ENCODE results near the gene GPR139. TPM values are rescaled to one million over a fixed set of nuclear protein-coding genes. Genes with fewer than 3 reads are reported as not detected.

GPR139 gene
- polyA plus RNA-seq, 1 donor: 0.07 TPM

DNA sequence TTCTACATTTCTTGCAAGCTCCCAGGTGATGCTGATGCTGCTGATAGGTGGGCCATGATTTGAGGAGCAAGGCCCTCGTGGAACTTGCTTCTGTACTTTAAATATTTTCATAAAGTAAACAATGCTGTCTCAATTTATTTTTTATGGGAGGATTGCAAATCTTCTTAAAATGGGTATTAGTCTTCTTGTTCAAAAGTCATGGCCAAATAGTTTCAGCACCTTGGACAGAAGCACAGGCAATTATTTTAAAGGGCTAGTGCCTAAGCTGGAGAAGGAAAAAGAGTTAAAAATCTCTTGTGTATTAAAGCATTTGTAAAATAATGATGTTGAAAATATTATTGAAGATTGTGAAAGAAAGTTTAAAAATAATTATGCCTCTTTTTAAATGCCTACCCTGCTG is 50.5 kb downstream of the GPR139 start:
- peak in 1 of 2 donors; percentile 7 for DNase-seq
- Histone ChIP-seq H3K4me3 (ENCODE audit: low read length) (no peak overlapping the region), H3K27ac (ENCODE audit: low read length) (no peak overlapping the region), H3K4me1 (ENCODE audit: control insufficient read depth, insufficient read depth, low read length) (no peaks in the 10 kb centered on the region), H3K27me3 (ENCODE audit: control insufficient read depth, insufficient read depth, low read length) (no peaks in the 10 kb centered on the region), H3K9me3 (ENCODE audit: control insufficient read depth, low read depth, low read length) (no peaks in the 10 kb centered on the region), H3K36me3 (ENCODE audit: control insufficient read depth, insufficient read depth, low read length) (no peaks in the 10 kb centered on the region)
- WGBS (ENCODE audit: insufficient coverage, low lambda C conversion rate): no CpG with 5 or more reads among the region's 1 CpG

DNA sequence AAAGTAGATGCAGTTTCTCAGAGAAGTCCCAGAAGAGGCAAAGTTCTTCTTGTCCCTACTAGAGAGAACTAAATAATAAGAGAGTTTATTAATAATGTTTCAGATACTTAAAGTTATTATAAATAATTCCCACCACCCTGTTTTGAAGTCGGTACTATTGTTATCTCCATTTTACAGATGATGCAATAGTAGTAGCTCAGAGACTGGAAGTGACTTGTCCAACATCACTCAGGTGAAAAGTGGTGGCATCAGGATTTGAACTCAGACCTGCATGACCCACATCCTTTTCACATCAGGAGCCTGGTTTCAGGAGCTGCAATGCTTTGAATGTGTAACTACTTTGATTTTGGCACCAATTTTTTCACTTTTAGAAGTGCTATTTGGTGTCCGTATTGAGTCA is 52.7 kb downstream of the GPR139 start:
- Histone ChIP-seq H3K36me3 (ENCODE audit: control insufficient read depth, insufficient read depth, low read length) (no peaks in the 10 kb centered on the region), H3K4me3 (ENCODE audit: low read length) (no peak overlapping the region), H3K27me3 (ENCODE audit: control insufficient read depth, insufficient read depth, low read length) (no peaks in the 10 kb centered on the region), H3K9me3 (ENCODE audit: control insufficient read depth, low read depth, low read length) (no peaks in the 10 kb centered on the region), H3K4me1 (ENCODE audit: control insufficient read depth, insufficient read depth, low read length) (no peaks in the 10 kb centered on the region), H3K27ac (ENCODE audit: low read length) (no peak overlapping the region)
- DNase-seq: no peak
- 100% methylated on average over 1 of the region's 2 CpGs for WGBS (ENCODE audit: insufficient coverage, low lambda C conversion rate)

DNA sequence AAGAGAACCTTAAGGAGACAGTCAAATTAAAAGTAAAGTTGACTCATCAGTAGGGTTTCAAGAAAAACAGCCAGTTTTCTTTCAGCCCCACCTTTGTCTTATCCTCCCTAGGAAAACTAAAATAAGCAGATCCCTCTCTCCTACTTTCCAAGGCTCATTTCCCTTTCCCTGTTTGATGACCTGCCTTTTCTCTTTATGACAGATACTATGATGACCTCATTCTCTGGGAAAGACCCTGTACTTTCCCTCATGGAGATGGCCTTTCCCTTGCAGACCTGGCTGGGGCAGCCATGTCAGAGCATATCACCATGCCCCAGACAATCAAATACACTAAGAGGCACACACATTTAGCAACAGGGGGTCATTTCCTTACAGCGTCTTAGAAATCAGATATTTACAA is 53.6 kb downstream of the GPR139 start:
- H3K9me3 ChIP-seq (ENCODE audit: control insufficient read depth, low read depth, low read length): no peaks in the 10 kb centered on the region
- DNase-seq: no peak
- H3K27ac ChIP-seq (ENCODE audit: low read length): no peak overlapping the region
- no peak overlapping the region for H3K4me3 ChIP-seq (ENCODE audit: low read length)
- no peaks in the 10 kb centered on the region for H3K27me3 ChIP-seq (ENCODE audit: control insufficient read depth, insufficient read depth, low read length)
- no peaks in the 10 kb centered on the region for H3K36me3 ChIP-seq (ENCODE audit: control insufficient read depth, insufficient read depth, low read length)
- 33% methylated on average over 1 of the region's 1 CpG for whole genome bisulfite sequencing (ENCODE audit: insufficient coverage, low lambda C conversion rate)
- no peaks in the 10 kb centered on the region for H3K4me1 ChIP-seq (ENCODE audit: control insufficient read depth, insufficient read depth, low read length)

DNA sequence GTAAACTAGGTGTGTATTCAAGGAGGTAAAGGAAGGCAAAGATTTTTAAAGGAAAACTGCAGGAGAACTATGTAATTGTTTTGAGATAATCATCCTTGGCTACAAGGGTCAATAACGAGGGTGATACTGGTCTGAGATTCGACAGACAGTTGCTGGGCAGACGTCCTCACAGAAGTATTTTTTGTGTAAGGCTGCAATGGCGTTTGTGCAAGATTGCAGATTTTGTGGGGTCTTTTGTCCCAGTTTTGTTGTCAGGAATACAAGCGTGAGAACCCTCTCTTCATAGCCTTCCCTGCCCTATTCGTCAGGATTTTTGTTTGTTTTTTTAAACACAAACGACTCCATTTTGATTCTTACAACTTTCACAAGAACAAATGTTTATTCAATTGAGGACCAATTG is 57.5 kb downstream of the GPR139 start:
- whole genome bisulfite sequencing (ENCODE audit: insufficient coverage, low lambda C conversion rate): 59% methylated on average over 3 of the region's 7 CpGs

DNA sequence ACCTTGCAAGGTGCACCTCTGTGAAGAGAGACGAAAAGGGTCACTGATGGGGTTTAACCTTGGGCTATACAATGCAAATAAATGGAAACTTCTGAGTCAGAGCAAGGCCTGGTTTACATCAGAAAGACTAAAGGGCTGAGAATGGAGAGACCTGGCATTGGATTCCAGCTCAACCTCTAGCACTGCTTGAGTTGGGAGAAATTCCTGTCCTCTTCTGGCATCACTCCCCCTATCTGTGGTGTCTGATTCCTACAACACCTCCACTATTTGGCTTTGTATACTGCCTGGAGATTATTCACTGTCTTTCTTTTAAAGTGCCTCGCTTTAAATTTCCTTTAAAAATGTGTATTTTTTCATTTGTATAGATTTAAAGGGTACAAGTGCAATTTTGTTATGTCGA is 68.8 kb downstream of the GPR139 start:
- Histone ChIP-seq H3K9me3 (ENCODE audit: control insufficient read depth, low read depth, low read length) (no peaks in the 10 kb centered on the region), H3K27me3 (ENCODE audit: control insufficient read depth, insufficient read depth, low read length) (no peaks in the 10 kb centered on the region), H3K4me1 (ENCODE audit: control insufficient read depth, insufficient read depth, low read length) (no peaks in the 10 kb centered on the region), H3K36me3 (ENCODE audit: control insufficient read depth, insufficient read depth, low read length) (no peaks in the 10 kb centered on the region), H3K4me3 (ENCODE audit: low read length) (no peak overlapping the region), H3K27ac (ENCODE audit: low read length) (no peak overlapping the region)
- no peak for DNase-seq
- 88% methylated on average over 2 of the region's 3 CpGs for WGBS (ENCODE audit: insufficient coverage, low lambda C conversion rate)

More for the DNA sequence above, 57.5 kb downstream of the GPR139 start:
- DNase-seq: no peak
- H3K4me1 ChIP-seq (ENCODE audit: control insufficient read depth, insufficient read depth, low read length): no peaks in the 10 kb centered on the region
- no peaks in the 10 kb centered on the region for H3K36me3 ChIP-seq (ENCODE audit: control insufficient read depth, insufficient read depth, low read length)
- no peak overlapping the region for H3K27ac ChIP-seq (ENCODE audit: low read length)
- no peak overlapping the region for H3K4me3 ChIP-seq (ENCODE audit: low read length)
- no peaks in the 10 kb centered on the region for H3K9me3 ChIP-seq (ENCODE audit: control insufficient read depth, low read depth, low read length)
- H3K27me3 ChIP-seq (ENCODE audit: control insufficient read depth, insufficient read depth, low read length): no peaks in the 10 kb centered on the region

DNA sequence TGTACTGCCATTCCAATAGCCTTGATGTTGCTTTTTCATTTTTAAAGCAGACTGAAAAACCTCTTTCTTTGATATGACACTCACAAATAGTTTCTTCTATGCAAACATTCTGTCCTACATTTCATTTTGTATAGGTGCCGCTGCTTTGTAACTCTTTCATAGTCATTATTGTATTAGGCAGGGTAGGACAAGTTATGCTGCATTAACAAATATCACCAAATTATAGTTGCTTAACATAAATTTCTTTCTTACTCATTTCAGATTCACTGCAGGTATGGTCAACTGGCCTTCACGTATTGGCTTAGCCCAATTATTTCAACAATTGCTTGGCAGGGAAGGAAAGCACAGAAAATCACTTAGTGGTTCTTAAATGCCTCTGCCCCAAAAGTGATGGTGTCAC is 70.8 kb downstream of the GPR139 start:
- WGBS (ENCODE audit: insufficient coverage, low lambda C conversion rate): 100% methylated on average over 1 of the region's 2 CpGs
- H3K27me3 ChIP-seq (ENCODE audit: control insufficient read depth, insufficient read depth, low read length): no peaks in the 10 kb centered on the region

DNA sequence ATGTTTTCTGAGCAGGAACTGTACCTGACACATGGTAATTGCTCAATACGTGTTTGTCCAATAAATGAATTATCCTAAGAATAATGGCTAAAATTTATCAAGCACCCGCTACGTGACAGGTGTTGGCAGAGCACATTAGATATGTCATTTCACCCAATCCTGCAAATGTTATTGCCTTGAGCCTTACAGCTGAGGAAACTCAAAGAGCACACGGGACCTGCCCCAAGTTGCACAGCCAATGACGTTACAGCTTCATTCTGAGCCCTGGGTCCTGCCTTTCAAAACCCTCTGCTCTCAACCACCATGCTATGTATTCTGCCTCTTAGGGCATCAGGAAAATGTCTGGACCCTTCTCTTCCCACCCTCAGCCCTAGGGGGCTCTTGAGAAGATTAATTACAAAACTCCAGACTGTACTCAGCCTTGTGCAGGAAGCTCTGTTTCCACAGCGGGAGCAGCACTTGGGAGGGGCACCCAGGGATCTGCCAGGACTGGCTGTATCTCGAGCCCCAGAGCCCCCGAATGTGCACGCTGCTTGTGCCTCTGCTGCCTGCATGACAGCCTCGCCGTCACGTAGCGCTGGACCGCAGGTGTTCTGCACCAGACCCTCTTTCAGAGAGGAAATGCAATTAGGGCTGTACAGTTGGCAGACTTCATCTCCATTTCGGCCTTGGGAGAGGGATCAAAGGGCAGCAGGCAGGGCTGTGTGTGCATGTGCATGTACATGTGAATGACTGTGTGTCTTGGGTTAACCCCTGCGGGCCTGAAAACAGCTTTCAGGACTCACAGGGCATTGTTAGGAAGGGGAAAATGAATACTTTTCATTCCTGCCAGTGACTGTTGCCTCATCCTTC is 71.6 kb downstream of the GPR139 start:
- no peaks in the 10 kb centered on the region for H3K4me1 ChIP-seq (ENCODE audit: control insufficient read depth, insufficient read depth, low read length)
- H3K36me3 ChIP-seq (ENCODE audit: control insufficient read depth, insufficient read depth, low read length): no peaks in the 10 kb centered on the region
- no CpG with 5 or more reads among the region's 16 CpGs for WGBS (ENCODE audit: insufficient coverage, low lambda C conversion rate)
- no peaks in the 10 kb centered on the region for H3K9me3 ChIP-seq (ENCODE audit: control insufficient read depth, low read depth, low read length)
- no peak overlapping the region for H3K27ac ChIP-seq (ENCODE audit: low read length)
- H3K4me3 ChIP-seq (ENCODE audit: low read length): no peak overlapping the region
- no peaks in the 10 kb centered on the region for H3K27me3 ChIP-seq (ENCODE audit: control insufficient read depth, insufficient read depth, low read length)
- DNase-seq: peak; percentile 4 to 20

More for the DNA sequence above, 70.8 kb downstream of the GPR139 start:
- no peak for DNase-seq
- H3K27ac ChIP-seq (ENCODE audit: low read length): no peak overlapping the region
- no peaks in the 10 kb centered on the region for H3K4me1 ChIP-seq (ENCODE audit: control insufficient read depth, insufficient read depth, low read length)
- no peaks in the 10 kb centered on the region for H3K36me3 ChIP-seq (ENCODE audit: control insufficient read depth, insufficient read depth, low read length)
- H3K4me3 ChIP-seq (ENCODE audit: low read length): no peak overlapping the region
- H3K9me3 ChIP-seq (ENCODE audit: control insufficient read depth, low read depth, low read length): no peaks in the 10 kb centered on the region

DNA sequence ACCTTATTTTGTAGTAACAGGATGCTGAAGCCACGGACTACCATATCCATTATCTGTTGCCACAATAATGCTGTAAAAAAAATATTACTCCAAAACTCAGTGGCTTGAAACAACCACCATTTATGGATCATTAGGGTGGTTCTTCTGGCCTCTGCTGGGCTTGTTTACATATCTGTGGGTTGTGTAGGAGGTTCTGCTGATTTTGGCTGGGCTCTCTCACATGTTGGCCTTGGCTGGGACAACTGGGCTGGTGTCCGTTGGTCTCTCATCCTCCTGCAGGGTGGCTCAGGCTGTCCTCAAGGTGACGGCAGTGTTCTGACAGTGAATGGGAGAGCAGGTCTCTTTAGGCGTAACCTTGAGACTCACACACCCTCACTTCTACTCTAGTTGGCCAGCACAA is 76.0 kb downstream of the GPR139 start:
- no peaks in the 10 kb centered on the region for H3K36me3 ChIP-seq (ENCODE audit: control insufficient read depth, insufficient read depth, low read length)
- no peak overlapping the region for H3K4me3 ChIP-seq (ENCODE audit: low read length)
- no peak overlapping the region for H3K27ac ChIP-seq (ENCODE audit: low read length)
- no peaks in the 10 kb centered on the region for H3K27me3 ChIP-seq (ENCODE audit: control insufficient read depth, insufficient read depth, low read length)
- WGBS (ENCODE audit: insufficient coverage, low lambda C conversion rate): no CpG with 5 or more reads among the region's 4 CpGs
- H3K9me3 ChIP-seq (ENCODE audit: control insufficient read depth, low read depth, low read length): no peaks in the 10 kb centered on the region
- H3K4me1 ChIP-seq (ENCODE audit: control insufficient read depth, insufficient read depth, low read length): no peaks in the 10 kb centered on the region
- no peak for DNase-seq

DNA sequence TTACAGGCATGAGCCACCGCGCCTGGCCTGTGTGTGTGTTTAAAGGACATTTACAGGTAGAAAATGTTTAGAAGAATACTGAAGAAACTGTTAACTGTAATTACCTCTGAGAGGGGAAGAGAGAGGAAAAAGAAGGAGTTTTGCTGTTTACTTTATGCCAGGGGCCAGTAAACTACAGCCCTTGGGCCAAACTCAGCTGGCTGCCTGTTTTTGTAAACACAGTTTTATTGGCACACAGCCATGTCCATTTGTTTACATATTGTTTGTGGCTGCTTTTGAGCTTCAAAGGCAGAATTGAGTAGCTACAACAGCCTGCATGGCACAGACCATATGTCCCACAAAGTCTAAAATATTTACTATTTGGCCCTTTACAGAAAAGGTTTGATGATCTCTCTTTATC is 76.4 kb downstream of the GPR139 start:
- no CpG with 5 or more reads among the region's 2 CpGs for WGBS (ENCODE audit: insufficient coverage, low lambda C conversion rate)
- H3K9me3 ChIP-seq (ENCODE audit: control insufficient read depth, low read depth, low read length): no peaks in the 10 kb centered on the region
- DNase-seq: no peak
- H3K27ac ChIP-seq (ENCODE audit: low read length): no peak overlapping the region
- no peaks in the 10 kb centered on the region for H3K4me1 ChIP-seq (ENCODE audit: control insufficient read depth, insufficient read depth, low read length)
- H3K4me3 ChIP-seq (ENCODE audit: low read length): no peak overlapping the region
- H3K36me3 ChIP-seq (ENCODE audit: control insufficient read depth, insufficient read depth, low read length): no peaks in the 10 kb centered on the region
- H3K27me3 ChIP-seq (ENCODE audit: control insufficient read depth, insufficient read depth, low read length): no peaks in the 10 kb centered on the region

DNA sequence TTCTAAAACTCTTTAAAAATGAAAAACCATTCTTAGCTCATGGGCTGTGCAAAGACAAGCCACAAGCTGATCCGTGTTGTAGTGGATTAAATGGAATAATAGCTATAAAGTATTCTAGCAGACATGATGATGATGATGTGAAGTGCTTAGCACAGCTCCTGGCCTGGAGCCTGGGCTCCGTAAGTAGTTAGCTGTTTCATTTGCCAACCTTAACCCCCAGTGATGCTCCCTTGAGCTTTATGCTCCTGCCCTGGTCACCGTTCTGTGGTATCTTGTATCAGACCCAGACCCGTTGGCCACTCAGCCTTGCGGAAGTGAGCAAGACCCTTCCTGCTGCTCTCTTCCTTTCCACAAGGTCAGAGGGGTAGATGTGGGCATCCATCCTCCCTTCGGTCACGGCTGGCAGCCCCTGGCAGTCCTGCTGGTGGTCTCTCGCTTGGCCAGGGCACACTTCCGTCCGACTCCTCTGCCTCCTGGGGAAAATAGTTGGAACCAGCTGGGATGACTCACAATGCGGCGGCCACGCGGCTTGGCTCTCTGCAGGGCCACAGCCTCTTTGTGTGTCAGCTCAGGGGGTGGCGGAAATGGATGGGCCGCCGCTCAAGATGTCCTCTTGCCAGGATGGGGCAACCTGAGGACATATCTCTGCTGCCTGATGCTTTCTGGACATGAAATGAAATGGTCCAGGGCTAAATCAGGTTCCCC is 79.1 kb downstream of the GPR139 start:
- H3K9me3 ChIP-seq (ENCODE audit: control insufficient read depth, low read depth, low read length): no peaks in the 10 kb centered on the region
- WGBS (ENCODE audit: insufficient coverage, low lambda C conversion rate): no CpG with 5 or more reads among the region's 17 CpGs
- H3K27ac ChIP-seq (ENCODE audit: low read length): no peak overlapping the region

More for the DNA sequence above, 79.1 kb downstream of the GPR139 start:
- Histone ChIP-seq H3K4me1 (ENCODE audit: control insufficient read depth, insufficient read depth, low read length) (no peaks in the 10 kb centered on the region), H3K27me3 (ENCODE audit: control insufficient read depth, insufficient read depth, low read length) (no peaks in the 10 kb centered on the region), H3K36me3 (ENCODE audit: control insufficient read depth, insufficient read depth, low read length) (no peaks in the 10 kb centered on the region), H3K4me3 (ENCODE audit: low read length) (no peak overlapping the region)
- no peak for DNase-seq
